CD4-positive, alpha-beta T cell treated with Interleukin-1 beta for 1 hour (primary cell): ENCODE measurements around the gene ARMCX2.
"Not testable (repeated sequence)": the region's sequence is repeated elsewhere in the genome, so short reads cannot be mapped to it uniquely, and the experiment has no call there.

Source experiments
- DNase-seq, 2 donors: peaks; one replicate each; pipeline ENCODE4 v3.0.0-alpha.2; 2020 to 2022

Gene ARMCX2

DNA sequence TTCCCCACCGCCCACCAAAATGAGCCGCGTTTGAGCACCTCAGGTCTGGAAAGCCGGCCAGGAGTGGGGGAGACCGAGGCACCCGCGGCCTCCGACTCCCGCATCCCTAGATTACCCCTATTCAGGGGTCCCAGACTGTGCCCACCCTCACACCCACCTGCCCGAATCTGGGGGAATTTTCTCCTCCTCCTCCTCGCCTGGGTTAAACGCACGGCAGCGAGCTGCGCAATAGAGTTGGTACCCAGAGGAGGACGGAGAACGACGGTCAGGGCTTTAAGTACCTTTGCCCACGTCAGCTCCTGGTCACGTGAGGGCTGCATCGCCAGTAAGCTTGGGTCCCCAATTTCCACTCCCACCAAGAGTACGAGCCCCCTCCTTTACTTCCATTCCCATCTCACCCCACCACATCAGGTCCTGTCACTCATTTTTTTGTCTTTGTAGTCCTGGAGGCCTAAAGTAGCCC is at the start of gene ARMCX2:
Gene ARMCX2 (minus strand): TSS at position 250 of the 463 bp plus-strand sequence. CDS start 2,262 bp downstream, outside the sequence.
- peak in 1 of 2 donors; percentile 35 for DNase-seq

DNA sequence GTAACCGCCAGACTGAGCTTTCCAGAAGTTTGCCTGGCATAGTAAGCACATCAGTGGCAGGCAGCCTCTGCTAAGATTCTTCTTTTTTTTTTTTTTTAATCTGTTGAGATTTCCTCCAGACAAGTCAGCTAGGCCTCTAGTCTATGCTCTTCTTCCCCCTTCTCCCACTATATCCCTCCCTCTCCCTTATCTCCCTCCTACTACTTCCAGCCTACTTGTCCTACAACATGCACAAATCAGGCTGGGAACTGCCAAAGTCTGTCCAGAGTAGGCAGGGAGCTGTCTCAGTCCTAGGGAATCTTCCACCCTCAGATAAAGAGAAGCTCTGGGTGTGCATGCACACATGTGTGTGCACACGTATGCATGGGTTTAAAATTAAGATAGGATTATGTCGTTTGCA is 49.7 kb upstream of the ARMCX2 start:
- no peak for DNase-seq

DNA sequence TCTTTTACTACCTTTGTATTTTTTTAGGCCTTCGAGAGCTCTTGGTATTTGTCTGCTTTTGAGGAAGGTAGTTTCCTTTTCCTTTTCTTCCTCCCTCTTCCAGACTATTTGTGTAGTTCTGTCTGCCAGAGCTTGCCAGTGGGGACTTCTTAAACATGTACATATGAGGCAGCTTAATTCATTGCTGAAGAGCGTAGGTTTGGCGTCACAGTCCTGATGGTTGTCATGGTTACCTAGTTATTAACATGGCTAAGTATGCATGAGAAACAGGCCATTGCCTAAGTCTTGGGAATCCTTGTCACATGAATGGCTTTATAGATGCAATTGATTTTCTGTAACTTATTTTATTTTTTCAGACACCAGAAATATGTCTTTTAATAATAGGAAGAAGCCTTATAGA is 48.5 kb upstream of the ARMCX2 start:
- no peak for DNase-seq

DNA sequence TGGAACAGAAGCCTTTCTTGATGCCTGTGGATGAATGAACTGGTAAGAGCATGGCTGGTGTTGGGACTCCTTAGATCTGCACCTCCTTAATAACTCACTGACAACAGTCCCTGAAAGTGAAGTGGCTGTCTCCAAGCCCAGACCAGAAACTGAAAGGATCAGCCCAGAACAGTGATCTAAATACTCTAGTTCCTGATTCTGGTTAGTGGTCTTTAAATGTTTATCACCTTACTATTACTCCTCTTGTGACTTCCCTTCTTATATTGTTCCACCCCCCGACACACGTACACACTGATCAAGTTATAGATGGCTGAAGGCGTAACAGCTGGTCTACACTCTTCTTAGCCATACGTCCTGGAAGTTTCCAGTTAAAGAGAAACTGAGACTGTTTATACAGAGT is 33.8 kb upstream of the ARMCX2 start:
- no peak for DNase-seq

DNA sequence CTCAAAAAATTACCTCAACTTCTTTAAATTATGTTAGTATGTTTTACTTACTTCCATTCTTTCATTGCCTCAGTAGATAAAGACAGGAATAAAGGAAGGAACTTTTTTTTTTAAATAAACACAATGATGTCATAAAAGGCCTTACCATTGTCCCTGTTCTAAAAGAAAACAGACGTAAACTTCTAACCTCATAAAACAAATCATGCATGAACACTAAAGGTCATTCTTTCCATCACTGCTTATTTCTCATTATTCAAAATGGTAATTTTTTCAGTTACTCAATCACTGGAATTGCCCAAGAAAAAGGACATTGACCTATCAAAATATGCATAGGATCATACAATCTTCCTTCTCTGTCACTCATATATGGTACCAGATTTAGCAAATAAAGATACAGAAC is 32.2 kb upstream of the ARMCX2 start:
- DNase-seq = no peak

DNA sequence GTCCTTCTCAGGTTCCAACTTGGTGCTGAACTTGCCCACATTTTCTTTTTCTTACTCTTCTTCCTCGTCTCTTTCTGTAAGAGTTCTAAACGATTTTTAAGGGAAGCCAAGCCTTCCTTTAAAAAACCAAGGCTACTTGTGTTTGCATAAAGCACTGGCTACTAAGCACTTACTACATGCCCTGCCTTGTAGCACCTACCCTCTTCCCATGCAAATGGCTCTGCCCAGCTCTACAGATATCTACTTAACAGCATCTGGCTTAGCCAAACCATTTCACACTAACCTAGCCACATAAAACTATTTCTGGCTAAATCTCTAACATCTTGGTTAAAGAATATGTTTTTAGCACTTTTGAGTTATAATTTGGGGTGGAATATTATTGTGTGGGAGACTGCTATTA is 26.9 kb upstream of the ARMCX2 start:
- no peak for DNase-seq

DNA sequence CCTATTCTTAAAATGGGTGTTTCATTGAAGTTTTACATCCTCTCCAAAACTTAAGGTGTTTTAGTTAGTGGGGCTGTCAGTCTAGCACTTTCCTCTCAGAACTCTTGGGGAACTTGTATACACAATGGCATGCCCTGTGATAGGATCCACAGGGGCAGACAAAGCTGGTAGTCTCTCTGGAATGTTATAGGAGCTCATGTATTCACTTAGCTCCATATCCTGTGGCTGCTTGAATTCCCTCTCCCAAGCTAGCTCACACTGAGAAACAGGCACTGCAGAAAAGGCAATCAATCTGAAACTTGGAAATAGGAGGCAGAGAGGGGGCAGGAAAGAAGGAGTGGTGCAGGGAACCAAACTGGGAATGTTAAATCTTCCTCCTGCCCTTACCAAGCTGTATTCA is 26.3 kb upstream of the ARMCX2 start:
- DNase-seq = no peak

DNA sequence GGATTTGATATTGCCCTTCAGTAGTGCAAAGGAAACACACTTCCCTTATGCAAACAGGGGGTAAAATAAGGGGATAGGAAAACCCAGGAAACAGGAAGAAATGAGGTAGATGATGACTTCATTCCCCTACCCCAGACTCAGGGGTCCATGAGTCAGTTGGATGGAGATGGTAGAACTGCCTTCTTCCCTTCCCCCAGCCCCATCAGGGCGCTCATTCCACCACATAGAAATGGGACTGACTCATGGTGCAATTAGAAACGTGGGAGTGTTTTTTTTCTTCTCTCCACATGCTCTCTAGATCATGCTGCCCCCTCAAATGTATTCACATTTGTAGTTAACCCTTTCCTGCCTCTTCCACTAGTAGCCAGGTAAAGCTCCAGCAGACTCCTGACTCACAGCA is 23.1 kb upstream of the ARMCX2 start:
- DNase-seq = no peak

DNA sequence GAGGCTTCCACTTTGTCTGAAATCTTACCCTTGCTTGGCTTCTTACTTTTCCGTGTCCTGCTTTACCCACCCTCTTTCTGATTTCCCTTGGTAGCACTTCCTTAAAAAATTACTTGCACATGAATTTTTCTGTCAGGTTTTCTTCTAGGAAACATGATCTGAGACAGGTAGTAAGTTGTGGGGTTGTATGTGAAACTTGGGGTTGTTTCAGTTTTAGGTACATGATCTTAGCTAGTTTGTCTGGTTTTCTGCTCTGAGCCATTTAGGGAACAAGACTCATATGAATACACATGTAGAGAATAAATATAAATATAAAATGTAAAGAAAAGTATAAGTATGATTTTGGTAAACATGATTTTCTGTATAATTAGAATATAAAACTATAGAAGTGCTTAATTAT is 17.4 kb upstream of the ARMCX2 start:
- DNase-seq = no peak

DNA sequence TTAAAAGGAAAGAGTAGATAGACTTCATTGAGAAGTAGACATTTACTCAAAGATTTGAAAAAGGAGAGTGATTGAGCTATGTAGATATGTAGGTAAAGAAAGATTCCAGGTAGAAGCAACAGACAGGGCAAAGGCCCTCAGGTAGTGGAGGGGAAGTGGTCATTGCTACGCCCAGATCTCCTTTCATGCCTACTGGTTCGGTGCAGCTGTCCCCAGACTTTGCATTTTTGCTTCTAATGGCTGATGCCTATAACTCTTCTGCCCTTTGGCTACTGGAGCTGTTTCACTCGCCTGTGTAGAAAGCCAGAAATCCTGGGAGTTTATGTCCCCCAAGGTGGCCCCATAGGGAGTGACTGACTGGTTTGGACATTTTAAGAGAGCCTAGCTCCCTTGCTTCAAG is 16.9 kb upstream of the ARMCX2 start:
- DNase-seq = no peak

DNA sequence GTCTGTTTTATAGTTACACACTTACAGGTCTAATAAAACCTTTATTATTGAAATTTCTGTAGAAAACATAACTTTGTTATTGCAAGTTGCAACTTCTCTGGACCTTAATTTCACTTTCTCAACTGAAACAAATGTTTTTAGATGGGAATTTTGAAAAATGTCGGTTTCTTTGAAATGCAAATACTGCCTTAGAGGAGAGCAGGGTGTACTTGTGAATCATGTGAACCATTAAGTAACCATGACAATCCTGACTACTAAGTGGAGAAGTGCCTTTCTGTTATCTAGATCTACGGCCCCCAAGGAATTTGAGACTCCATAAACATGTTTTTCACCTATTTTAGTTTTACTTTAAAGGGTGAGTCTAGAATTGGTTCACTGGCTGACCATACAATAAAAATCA is 8.5 kb upstream of the ARMCX2 start:
- no peak for DNase-seq

DNA sequence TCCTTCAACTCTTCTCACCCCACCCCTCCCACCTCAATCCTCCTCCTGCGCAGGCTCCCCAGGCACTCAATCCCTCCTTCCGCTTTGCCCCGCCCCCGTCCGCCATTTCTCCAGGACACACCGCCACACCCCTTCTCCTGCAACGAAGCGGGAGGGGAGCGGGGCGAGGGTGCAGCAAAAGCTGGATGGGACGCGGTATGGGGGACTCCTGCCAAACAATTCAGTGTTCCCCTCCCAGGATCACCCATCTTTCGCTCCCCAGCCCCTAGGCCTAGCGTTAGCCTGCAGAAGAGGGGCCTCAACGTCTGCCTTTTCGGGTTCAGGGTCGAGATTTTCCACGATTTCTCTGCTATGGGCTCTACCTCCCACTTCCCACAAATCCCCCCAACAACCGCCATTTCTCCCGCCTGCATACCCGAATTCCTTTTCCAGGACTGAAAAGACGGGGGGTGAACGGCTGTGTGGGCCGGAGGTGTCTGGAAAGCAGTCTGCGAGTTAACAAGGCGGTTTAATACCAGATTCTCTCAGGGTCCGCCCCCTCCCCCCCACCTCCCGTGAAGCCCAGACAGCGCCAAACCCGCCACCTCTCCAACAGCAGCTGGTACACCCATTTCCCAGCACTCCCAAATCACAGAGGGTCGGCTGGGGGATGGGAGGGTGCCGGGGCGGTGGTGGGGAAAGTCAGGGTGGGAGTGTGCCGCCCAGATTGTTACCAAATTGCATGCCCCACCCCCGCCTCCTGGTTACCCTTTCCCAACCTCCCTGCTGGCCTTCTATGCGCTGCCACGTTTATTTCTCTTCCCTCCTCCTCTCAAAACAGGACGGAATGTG is 774 bp downstream of the ARMCX2 start:
- DNase-seq = peak; percentile 35 to 54

DNA sequence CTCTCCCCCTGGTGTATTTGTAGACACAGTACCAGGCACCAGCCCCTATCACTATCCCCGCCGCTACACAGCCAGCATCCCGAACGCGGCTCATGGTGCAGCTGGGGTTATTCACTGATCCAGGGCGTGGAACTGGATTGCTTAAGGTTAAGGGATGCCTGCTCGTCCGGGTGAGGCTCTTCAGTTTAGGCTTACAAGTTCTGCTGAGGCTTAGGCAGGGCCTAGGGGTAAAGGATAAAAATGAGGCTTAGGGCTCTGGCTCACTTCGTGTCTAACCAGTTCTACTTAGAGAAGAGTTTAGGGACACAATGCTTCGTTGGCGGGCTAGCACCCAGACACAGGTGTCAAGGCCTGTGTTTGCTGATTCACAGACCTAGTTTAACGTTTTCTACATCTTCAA is 2.2 kb downstream of the ARMCX2 start:
- no peak for DNase-seq

DNA sequence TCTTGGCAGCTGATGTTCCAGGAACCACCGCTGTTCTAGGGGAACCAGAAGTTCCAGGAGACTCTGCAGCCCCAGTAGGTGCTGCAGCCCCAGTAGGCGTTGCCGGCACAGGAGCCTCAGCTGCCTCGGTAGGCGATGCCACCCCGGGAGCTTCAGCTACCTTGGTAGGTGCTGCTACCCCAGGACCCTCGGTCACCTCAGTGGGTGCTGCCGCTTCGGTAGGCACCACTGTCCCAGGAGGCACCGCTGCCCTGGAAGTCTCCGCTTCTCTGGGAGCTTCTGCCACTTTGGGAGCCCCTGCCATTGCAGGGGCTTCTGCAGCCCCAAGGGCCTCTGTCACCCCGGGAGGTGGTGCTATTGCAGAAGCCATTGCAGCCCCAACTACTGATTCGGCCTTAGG is 2.8 kb downstream of the ARMCX2 start:
- DNase-seq = no peak

DNA sequence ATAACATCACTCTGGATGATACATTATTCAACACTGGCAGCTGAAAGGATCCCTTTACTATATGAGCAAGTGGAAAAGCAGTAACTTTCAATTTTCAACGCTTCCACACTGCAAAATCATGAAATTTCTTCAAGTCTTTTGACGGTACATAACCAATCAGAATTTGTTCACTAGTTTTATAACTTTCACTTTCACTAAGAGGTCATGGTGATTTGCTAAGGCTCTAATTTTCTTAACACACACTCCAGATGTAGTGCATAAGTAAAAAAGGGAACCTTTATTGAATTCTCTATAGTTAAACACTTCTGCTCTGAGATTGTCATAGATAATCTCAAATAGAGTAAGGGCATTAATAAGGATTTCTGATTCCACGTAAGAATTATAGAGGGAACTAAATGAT is 4.1 kb downstream of the ARMCX2 start:
- no peak for DNase-seq

DNA sequence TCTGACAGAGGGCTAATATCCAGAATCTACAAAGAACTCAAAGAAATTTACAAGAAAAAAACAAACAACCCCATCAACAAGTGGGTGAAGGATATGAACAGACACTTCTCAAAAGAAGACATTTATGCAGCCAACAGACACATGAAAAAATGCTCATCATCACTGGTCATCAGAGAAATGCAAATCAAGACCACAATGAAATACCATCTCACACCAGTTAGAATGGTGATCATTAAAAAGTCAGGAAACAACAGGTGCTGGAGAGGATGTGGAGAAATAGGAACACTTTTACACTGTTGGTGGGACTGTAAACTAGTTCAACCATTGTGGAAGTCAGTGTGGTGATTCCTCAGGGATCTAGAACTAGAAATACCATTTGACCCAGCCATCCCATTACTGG is 11.9 kb downstream of the ARMCX2 start:
- not testable (repeated sequence) for DNase-seq

DNA sequence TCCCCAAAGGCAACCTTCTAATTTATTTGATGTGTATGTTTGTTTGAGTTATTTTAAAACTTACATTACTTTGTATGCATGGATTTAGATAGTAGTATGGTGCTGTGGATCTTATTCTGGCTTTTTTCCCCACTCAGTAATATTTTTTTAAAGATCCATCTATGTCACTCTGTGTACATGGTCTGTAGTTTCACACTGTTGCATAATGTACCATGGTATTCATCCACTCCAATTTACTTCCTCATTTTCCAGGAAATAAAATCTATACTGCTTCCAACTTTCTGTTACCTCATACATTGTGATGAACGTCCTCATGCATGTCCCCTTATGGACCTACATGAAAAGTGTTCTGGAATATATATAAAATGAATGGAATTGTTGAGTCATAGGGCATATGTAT is 17.6 kb downstream of the ARMCX2 start:
- DNase-seq = no peak

DNA sequence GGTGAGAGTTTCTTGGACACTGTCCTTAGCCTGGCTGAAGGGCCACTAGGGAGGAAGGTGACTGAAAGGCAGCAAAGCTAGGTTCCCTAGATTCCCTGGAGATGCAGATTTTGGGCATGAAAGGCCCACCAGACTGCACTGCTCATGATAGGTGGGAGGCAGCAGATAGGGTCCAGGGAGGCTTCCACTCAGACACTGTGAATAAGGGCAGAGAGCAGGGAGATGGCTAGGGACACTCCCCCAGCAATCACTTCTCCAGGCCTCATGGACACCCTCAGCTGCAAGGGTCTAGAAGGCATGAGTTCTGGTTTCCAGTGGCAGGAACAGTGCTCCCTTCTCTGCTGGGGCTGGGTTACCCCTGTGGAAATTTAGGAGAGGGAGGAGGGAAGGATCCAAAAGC is 20.1 kb downstream of the ARMCX2 start:
- DNase-seq = no peak

DNA sequence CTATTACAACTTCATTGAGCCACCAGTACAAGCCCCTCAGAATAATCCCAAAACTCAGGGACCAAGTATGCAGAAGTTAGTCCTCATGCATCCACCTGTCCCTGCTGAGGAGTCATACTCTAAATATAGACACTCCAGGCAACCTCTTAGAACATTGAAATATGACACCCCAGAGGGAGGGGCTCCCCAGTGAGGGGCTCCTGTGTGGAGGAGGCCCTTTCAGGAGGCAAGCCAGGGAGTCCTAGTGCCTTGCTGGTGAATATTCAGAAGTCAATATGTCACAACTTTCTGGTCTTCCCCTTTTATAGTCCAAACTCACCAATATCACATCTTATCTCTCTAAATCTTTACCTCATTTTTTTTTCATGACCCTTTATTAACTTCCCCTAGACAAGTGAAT is 40.3 kb downstream of the ARMCX2 start:
- no peak for DNase-seq

DNA sequence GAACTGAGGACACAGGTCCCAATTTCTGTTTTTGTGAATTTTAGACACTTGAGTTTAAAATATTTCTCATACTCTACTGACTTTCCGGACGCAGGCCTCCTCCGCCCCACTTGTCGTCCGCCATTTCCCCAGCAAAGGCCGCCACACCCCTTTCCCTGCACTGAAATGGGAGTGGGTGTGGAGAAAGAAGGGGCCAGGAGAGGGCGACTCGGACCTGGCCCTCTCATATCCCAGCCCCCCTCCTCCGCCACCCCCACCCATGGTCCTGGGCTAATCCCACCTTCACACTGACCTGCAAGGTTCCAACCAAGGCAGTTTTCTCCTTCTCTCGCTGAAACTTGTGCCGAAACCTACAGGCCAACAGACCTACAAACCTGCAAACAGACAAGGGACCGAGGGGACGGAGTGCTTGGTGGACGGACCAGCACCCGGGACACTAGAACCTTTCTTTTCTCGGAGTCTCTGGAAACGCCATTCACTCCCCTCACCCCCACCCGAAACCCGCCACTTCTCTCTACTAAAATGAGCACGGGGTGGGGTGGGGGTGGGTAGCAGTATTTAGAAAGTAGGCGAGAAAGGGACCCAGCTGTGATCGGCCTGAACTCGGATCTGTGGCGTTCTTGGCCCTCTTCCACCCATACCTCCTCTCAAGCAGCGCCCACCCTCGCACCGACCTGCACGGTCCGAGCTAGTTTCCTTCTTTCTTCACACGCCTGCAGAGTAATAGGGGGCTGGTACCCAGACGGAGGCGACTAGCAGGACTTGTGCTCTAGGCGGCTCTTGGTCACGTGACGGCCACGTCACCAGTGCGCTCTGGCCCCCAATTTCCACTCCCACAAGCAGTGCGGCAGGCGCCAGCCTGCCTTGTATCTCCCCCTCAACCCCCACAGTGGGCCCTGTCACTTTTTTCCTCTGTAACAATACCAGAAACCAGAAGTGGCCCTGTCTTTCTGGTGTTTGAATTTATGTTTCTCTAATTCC is 42.1 kb downstream of the ARMCX2 start, which contains the start of gene ARMCX6:
Gene ARMCX6 (minus strand): TSS at position 790 of the 981 bp plus-strand sequence. CDS start 1,380 bp downstream, outside the sequence.
- DNase-seq = peak; percentile 79 to 85

DNA sequence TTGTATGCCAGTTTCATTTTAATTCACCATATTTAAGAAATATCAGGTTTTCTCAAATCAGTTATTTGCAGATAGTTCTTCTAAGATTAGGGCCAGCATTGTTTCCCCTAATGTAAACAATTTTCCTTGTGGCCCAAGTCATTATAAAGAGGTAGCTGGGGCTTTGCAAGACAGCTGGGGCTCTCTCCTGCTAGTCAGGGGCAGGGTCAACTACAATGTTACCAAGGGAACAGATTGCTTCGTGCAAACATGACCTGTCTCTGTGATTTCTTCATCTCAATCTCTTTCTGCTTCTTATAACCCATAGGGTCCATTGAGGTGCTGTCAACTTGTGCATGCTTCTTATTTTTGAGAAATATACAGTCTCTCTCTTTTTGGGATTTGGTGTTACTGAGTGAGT is 53.9 kb downstream of the ARMCX2 start:
- DNase-seq = no peak
